NOMO-1 treated with DMSO at 0.1 percent for 48 hours (cell line): ENCODE measurements around the gene NHSL1.
A peak's percentile ranks its signal among the peaks of the same experiment; 100 is the strongest.

ENCODE experiments used
- DNase-seq: peaks from one replicate; lab custom pipeline; 2025; ENCODE audit not compliant: unreplicated experiment; lab: John Stamatoyannopoulos, UW

Gene NHSL1

GRCh38 chr6:138374815-138375214 is 124.5 kb downstream of the NHSL1 start:
- no peak for DNase-seq

- DNase-seq = no peak
Measured at GRCh38 chr6:138374230-138374629, 125.1 kb downstream of the NHSL1 start.

GRCh38 chr6:138372711-138373463 is 126.4 kb downstream of the NHSL1 start:
- peak; percentile 58 for DNase-seq
